Endothelial cell of umbilical vein (primary cell): ENCODE measurements around the gene CIDEB. TPM values are rescaled to one million over a fixed set of nuclear protein-coding genes. Genes with fewer than 3 reads are reported as not detected.

ENCODE experiments used
- BruUV-seq: library from RNA; stranded (reverse); fragments of 400-500 nt; replicated peaks from 2 replicates; lab custom pipeline; 2021; lab: Mats Ljungman, UMichigan
- CTCF ChIA-PET: fragments of 300-600, 350-600 bp; sonication (Branson Sonifier 250); formaldehyde crosslinking; loops from one replicate; lab custom pipeline; 2021; ENCODE audit warnings: antibody characterized with exemption, inconsistent platforms; lab: Charles Lee
- POLR2A ChIA-PET: fragments of 300-600, 350-600 bp; sonication (Branson Sonifier 250); formaldehyde crosslinking; loops from one replicate; lab custom pipeline; 2021; ENCODE audit warnings: antibody characterized with exemption, inconsistent platforms; lab: Charles Lee
- DNase-seq: peaks from one replicate; pipeline ENCODE4 v3.0.0-alpha.2; 2011; ENCODE audit warnings: low read depth, low spot score
- FAIRE-seq: peaks from 2 replicates; lab custom pipeline; 2011; peaks lifted over from hg19 to GRCh38; lab: Jason Lieb, UNC
- H2AFZ ChIP-seq: 2 replicates; pipeline ENCODE4 v1.6.0; 2012; ENCODE audit warnings: low read depth, low read length, control low read depth, inconsistent platforms
- H3K27ac ChIP-seq: 2 replicates; pipeline ENCODE4 v1.5.1; 2011; ENCODE audit warnings: low read depth, mild to moderate bottlenecking, control low read depth, low read length, moderate library complexity; ENCODE audit not compliant: insufficient read depth
- H3K27me3 ChIP-seq, 2 experiments: 2 replicates each; pipeline versions ENCODE4 v1.6.0 to v1.6.1; 2011; ENCODE audit warnings: low read length in 2 of 2, mixed read lengths in 1 of 2; ENCODE audit not compliant: control insufficient read depth in 2 of 2, insufficient read depth in 2 of 2
- H3K36me3 ChIP-seq, 2 experiments: 2 replicates in 1 of 2; 3 replicates in 1 of 2; pipeline ENCODE4 v1.5.1; 2011; ENCODE audit warnings: low read length in 2 of 2, mild to moderate bottlenecking in 1 of 2, moderate library complexity in 1 of 2; ENCODE audit not compliant: control insufficient read depth in 2 of 2, insufficient read depth in 2 of 2; ENCODE audit errors: extremely low read depth in 1 of 2
- H3K4me1 ChIP-seq: 3 replicates; pipeline ENCODE4 v1.5.1; 2011; ENCODE audit warnings: mild to moderate bottlenecking, low read length; ENCODE audit not compliant: control insufficient read depth, insufficient read depth; ENCODE audit errors: extremely low read depth
- H3K4me2 ChIP-seq: 2 replicates; pipeline ENCODE4 v1.6.1; 2011; ENCODE audit warnings: low read length, control low read depth, mixed read lengths; ENCODE audit not compliant: insufficient read depth
- H3K4me3 ChIP-seq, 3 experiments: fragments of 200-600 bp in 1 of 3; sonication (generic), shearing (Covaris generic) in 1 of 3; replicated peaks in 1 of 3; 2 replicates each; pipeline ENCODE4 v1.5.1; 2011 to 2016; ENCODE audit warnings: control low read depth in 3 of 3, low read length in 3 of 3, mild to moderate bottlenecking in 2 of 3, inconsistent platforms in 1 of 3, low read depth in 1 of 3, moderate library complexity in 1 of 3; ENCODE audit not compliant: insufficient read depth in 1 of 3
- H3K79me2 ChIP-seq: 2 replicates; pipeline ENCODE4 v1.6.0; 2012; ENCODE audit warnings: low read length, inconsistent platforms; ENCODE audit not compliant: control insufficient read depth, insufficient read depth
- H3K9ac ChIP-seq: replicated peaks from 2 replicates; pipeline ENCODE3; 2011; ENCODE audit warnings: low read length, control low read depth; ENCODE audit not compliant: insufficient read depth; ENCODE audit errors: extremely low read depth
- H3K9me1 ChIP-seq: replicated peaks from 3 replicates; pipeline ENCODE4 v1.6.0; 2011; ENCODE audit warnings: mild to moderate bottlenecking, low read length; ENCODE audit not compliant: control insufficient read depth, insufficient read depth; ENCODE audit errors: extremely low read depth
- H3K9me3 ChIP-seq: replicated peaks from 2 replicates; pipeline ENCODE4 v1.5.1; 2012; ENCODE audit warnings: low read length, inconsistent platforms; ENCODE audit not compliant: control insufficient read depth, insufficient read depth
- H4K20me1 ChIP-seq: replicated peaks from 2 replicates; pipeline ENCODE3; 2011; ENCODE audit warnings: mild to moderate bottlenecking, low read length; ENCODE audit not compliant: control insufficient read depth, insufficient read depth; ENCODE audit errors: extremely low read depth
- CTCF ChIP-seq, 2 donors: IDR thresholded peaks; 1 replicate in 1 of 2; 2 replicates in 1 of 2; pipeline ENCODE4 v1.5.1; 2011; ENCODE audit warnings: low read length in 2 of 2, mild to moderate bottlenecking in 2 of 2, moderate library complexity in 2 of 2, control low read depth in 1 of 2, inconsistent platforms in 1 of 2, low read depth in 1 of 2; ENCODE audit not compliant: insufficient read depth in 1 of 2; ENCODE audit errors: extremely low read depth in 1 of 2
- EZH2 ChIP-seq: IDR thresholded peaks from 2 replicates; pipeline ENCODE4 v1.6.1; 2012; ENCODE audit warnings: borderline replicate concordance, low read depth, mild to moderate bottlenecking, moderate library complexity, low read length, inconsistent platforms; ENCODE audit not compliant: severe bottlenecking
- FOS ChIP-seq: IDR thresholded peaks from 2 replicates; pipeline ENCODE4 v1.6.1; 2011; ENCODE audit warnings: mild to moderate bottlenecking, low read length, moderate library complexity, borderline replicate concordance; ENCODE audit not compliant: insufficient read depth
- GATA2 ChIP-seq: IDR thresholded peaks from 2 replicates; pipeline ENCODE4 v1.7.0; 2011; ENCODE audit warnings: low read depth, mild to moderate bottlenecking, moderate library complexity, mixed read lengths, low read length; ENCODE audit not compliant: insufficient read length, insufficient read depth
- JUN ChIP-seq: IDR thresholded peaks from 2 replicates; pipeline ENCODE4 v1.6.1; 2011; ENCODE audit warnings: borderline replicate concordance, low read depth; ENCODE audit not compliant: insufficient read length, insufficient read depth
- MAX ChIP-seq: IDR thresholded peaks from 2 replicates; pipeline ENCODE4 v1.6.1; 2011; ENCODE audit not compliant: insufficient read depth, insufficient read length
- MYC ChIP-seq: IDR thresholded peaks from one replicate; pipeline ENCODE4 v1.6.1; 2011; ENCODE audit warnings: mild to moderate bottlenecking, low read depth, low read length
- POLR2A ChIP-seq: IDR thresholded peaks from 2 replicates; pipeline ENCODE4 v1.6.1; 2012; ENCODE audit warnings: low read depth, mild to moderate bottlenecking, control low read depth, low read length
- POLR2AphosphoS5 ChIP-seq: IDR thresholded peaks from 2 replicates; pipeline ENCODE4 v1.6.1; 2012; ENCODE audit warnings: low read depth, mild to moderate bottlenecking, control low read depth, low read length, moderate library complexity; ENCODE audit not compliant: insufficient read depth
- dilution Hi-C: fragments of 300-500 bp; cut with MboI; formaldehyde crosslinking; loops from one replicate; pipeline ENCODE4 v1.15.0; 2019; ENCODE audit warnings: low sequenced_read_pairs; ENCODE audit not compliant: extremely low pct_ligation_motif_present
- intact Hi-C: fragments of 100-400 bp; cut with micrococcal nuclease; formaldehyde crosslinking; loops from one replicate; pipeline ENCODE4 v1.10.0; 2022
- polyA plus RNA-seq, 4 experiments: library from polyadenylated mRNA; depleted of rRNA in 3 of 4; stranded (reverse) in 3 of 4; unstranded in 1 of 4; fragments of >200 nt; gene quantifications; 2 replicates each; pipeline versions ENCODE4 v1.2.1 to v1.2.3, GENCODE V29; 2011 to 2012; ENCODE audit warnings: missing spikeins in 1 of 4
- total RNA-seq: library from RNA; stranded (reverse); gene quantifications from 2 replicates; pipeline ENCODE4 v1.2.3, GENCODE V29; 2021

Gene CIDEB
- total and polyA plus RNA-seq, 2 donors (not counting 3 experiments of a cell fraction or from before 2014, with no cell fraction given), result 5.2 to 7.2 TPM

GRCh38 chr14:24356208-24356607 is 48.4 kb upstream of the CIDEB start:
- Histone ChIP-seq H3K4me2 (no peak overlapping the region), H4K20me1 (no peaks in the 10 kb centered on the region), H3K27me3 (peaks cover 15 to 16% of the 10 kb centered on the region in 2 experiments), H2AFZ (no peak overlapping the region), H3K4me1 (no peaks in the 10 kb centered on the region), H3K36me3 (no peaks in the 10 kb centered on the region), H3K79me2 (no peaks in the 10 kb centered on the region), H3K9me3 (no peaks in the 10 kb centered on the region), H3K9ac (no peak overlapping the region), H3K27ac (no peak overlapping the region), H3K4me3 (no peak overlapping the region), H3K9me1 (no peaks in the 10 kb centered on the region)
- BruUV-seq, result no TSS peak
- CTCF ChIA-PET, result interaction anchor here (0.7 to 8.1 kb wide), 4 partner anchors 9 to 316 kb away, joined by 3 to 52 read pairs (median 4); no protein-coding TSS in a partner anchor
- POLR2A ChIA-PET, result no interaction called here
- intact Hi-C loops, result no loop called here
- TF ChIP-seq GATA2 (no peak), MAX (no peak), CTCF (IDR thresholded peaks at IDR 0.05; ENCODE audit: extremely low read depth in 1 of 2, insufficient read depth in 1 of 2, low read depth in 1 of 2, low read length in 2 of 2) (no peak), FOS (no peak), POLR2AphosphoS5 (no peak), POLR2A (no peak), MYC (no peak), EZH2 (no peak), JUN (no peak)
- no peak for FAIRE-seq
- DNase-seq, result no peak
- dilution Hi-C loops, result no loop called here
